Calu3 (cell line): ENCODE data around the gene SPSB1. TPM values are rescaled to one million over a fixed set of nuclear protein-coding genes. Genes with fewer than 3 reads are reported as not detected.
"Not testable (repeated sequence)": the region's sequence is repeated elsewhere in the genome, so short reads cannot be mapped to it uniquely, and the experiment has no call there.

Source experiments
- BruUV-seq: library from RNA; stranded (reverse); fragments of 400-500 nt; replicated peaks from 2 replicates; lab custom pipeline; 2021; lab: Mats Ljungman, UMichigan
- CTCF ChIA-PET: fragments of 300-600 bp; sonication (Branson Sonifier 250); formaldehyde crosslinking; loops from one replicate; lab custom pipeline; 2022; ENCODE audit warnings: antibody characterized with exemption; lab: Charles Lee
- DNase-seq: peaks from one replicate; pipeline ENCODE4 v3.0.0; 2022
- H3K27ac Mint-ChIP-seq: one replicate; pipeline ENCODE4 v1.8.0; 2022; ENCODE audit warnings: mixed read lengths; ENCODE audit not compliant: unreplicated experiment
- H3K27me3 Mint-ChIP-seq: one replicate; pipeline ENCODE4 v1.8.0; 2022; ENCODE audit warnings: mixed read lengths; ENCODE audit not compliant: unreplicated experiment
- H3K36me3 Mint-ChIP-seq: one replicate; pipeline ENCODE4 v1.8.0; 2022; ENCODE audit warnings: mild to moderate bottlenecking, moderate library complexity, mixed read lengths; ENCODE audit not compliant: insufficient read depth, unreplicated experiment
- H3K4me1 Mint-ChIP-seq: one replicate; pipeline ENCODE4 v1.8.0; 2022; ENCODE audit warnings: mild to moderate bottlenecking, low read depth, mixed read lengths; ENCODE audit not compliant: unreplicated experiment
- H3K4me3 Mint-ChIP-seq: one replicate; pipeline ENCODE4 v1.8.0; 2022; ENCODE audit warnings: mild to moderate bottlenecking, low read depth, moderate library complexity, mixed read lengths; ENCODE audit not compliant: unreplicated experiment
- H3K9me3 Mint-ChIP-seq: one replicate; pipeline ENCODE4 v1.8.0; 2022; ENCODE audit warnings: low read depth, mixed read lengths; ENCODE audit not compliant: unreplicated experiment
- CTCF ChIP-seq: fragments of 200-600 bp; IDR thresholded peaks from one replicate; pipeline ENCODE4 v1.8.0; 2022; ENCODE audit warnings: antibody characterized with exemption; ENCODE audit not compliant: unreplicated experiment
- intact Hi-C: fragments of 100-400 bp; cut with micrococcal nuclease; formaldehyde crosslinking; loops from one replicate; pipeline ENCODE4 v1.10.0; 2022; ENCODE audit not compliant: unreplicated experiment
- total RNA-seq: library from RNA; stranded (reverse); gene quantifications from 2 replicates; pipeline ENCODE4 v1.2.3, GENCODE V29; 2022

SPSB1 gene
- total RNA-seq, 1 experiment from 2014 or later, result 4.9 TPM

- peaks cover 14% of the 10 kb centered on the region for H3K27me3 Mint-ChIP-seq
- no peak overlapping the region for H3K27ac Mint-ChIP-seq
- TF ChIP-seq CTCF, result no peak
- intact Hi-C loops, result no loop called here
- CTCF ChIA-PET, result interaction anchor here (0.6 kb wide), 1 partner anchor 234 kb away, joined by 4 read pairs; no protein-coding TSS in a partner anchor
- H3K4me1 Mint-ChIP-seq, result no peaks in the 10 kb centered on the region
- no peaks in the 10 kb centered on the region for H3K9me3 Mint-ChIP-seq
- BruUV-seq, result no TSS peak
- no peak for DNase-seq
- no peaks in the 10 kb centered on the region for H3K36me3 Mint-ChIP-seq
- H3K4me3 Mint-ChIP-seq, result no peak overlapping the region
Observed at GRCh38 chr1:9384128-9384527, 91.4 kb downstream of the SPSB1 start.

DNA sequence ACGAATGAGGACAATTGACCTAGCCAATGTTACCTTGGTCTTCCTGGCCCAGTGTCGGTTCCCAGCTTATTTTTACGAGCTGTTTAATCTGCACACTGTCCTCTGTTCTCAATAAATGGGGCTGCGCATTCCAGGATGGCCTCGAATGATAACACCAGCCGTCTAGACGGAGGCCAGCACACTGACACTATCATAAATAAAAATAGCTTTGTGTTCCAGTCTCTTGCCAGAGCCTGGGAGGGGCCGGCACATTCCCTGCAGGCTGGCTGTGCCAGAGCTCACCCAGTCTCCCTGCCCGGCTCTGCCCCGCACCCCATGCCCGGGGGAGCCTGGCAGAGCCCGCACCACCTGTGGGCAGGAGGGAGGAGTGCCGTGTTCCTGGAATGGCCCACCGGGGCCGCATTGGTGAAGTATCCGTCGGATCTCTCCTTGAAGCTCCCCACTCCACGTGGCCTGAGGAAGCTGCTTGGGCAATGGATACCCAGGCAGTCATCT lies 92.1 kb downstream of the SPSB1 start:
- H3K4me3 Mint-ChIP-seq, result no peak overlapping the region
- no TSS peak for BruUV-seq
- CTCF ChIA-PET, result no interaction called here
- DNase-seq, result no peak
- TF ChIP-seq CTCF, result no peak
- intact Hi-C loops, result no loop called here
- no peaks in the 10 kb centered on the region for H3K9me3 Mint-ChIP-seq
- no peak overlapping the region for H3K27ac Mint-ChIP-seq
- no peaks in the 10 kb centered on the region for H3K36me3 Mint-ChIP-seq
- H3K27me3 Mint-ChIP-seq, result peaks cover 10% of the 10 kb centered on the region
- no peaks in the 10 kb centered on the region for H3K4me1 Mint-ChIP-seq

DNA sequence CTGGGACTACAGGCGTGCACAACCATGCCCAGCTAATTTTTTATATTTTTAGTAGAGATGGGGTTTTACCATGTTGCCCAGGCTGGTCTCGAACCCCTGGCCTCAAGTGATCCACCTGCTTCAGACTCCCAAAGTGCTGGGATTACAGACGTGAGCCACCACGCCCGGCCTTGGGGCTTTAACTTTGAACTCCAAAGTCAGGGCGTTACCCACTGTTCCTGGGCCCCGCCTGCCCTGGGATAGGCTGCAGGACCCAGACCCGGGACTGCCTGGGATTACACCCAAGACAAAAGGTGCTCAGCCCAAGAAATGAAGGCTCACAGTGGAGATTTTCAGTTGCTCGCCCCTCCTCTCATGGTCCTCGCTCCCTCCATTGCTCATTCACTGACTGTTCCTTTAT lies 92.7 kb downstream of the SPSB1 start:
- BruUV-seq, H3K36me3 Mint-ChIP-seq, DNase-seq, H3K4me1 Mint-ChIP-seq, intact Hi-C loops, H3K27ac Mint-ChIP-seq, H3K4me3 Mint-ChIP-seq, CTCF ChIA-PET, H3K9me3 Mint-ChIP-seq: not testable (repeated sequence)
- H3K27me3 Mint-ChIP-seq, result peaks cover 10% of the 10 kb centered on the region

DNA sequence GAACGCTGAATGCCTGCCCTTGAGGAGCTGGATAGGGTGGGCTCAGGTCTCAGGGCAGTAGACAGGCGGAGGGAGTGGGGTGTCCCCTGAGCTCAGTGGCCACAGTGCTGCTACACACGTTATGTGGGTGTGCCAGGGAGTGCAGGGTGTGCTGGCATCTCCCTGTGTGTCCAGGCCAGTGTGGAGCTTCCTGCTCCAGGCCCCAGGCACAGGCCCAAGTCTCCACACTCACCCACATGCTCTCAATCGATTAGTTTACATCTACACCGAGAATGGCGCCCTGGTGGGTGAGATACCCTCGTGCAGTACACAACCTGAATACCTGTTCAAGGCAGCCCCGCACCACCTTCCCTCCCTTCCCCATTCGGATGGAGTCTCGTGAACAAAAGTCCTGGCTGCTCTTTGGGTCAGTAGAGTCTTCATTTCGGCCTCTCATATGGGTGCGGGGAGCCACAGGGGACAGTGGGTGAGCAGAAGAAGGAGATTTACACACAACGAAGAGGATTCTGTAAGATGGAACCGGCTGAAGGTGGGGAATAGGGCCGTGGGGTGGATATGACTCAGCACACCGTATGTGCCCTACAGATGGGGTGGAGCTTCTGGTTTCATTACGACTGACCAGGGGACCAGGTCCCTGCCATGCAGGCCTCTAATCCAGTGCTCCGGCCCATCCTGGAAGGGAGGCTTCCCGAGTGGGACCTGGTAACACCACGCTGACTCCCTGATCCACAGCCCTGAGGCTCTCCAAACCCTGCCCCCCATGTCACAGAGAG lies 93.3 kb downstream of the SPSB1 start:
- CTCF ChIA-PET, result no interaction called here
- no peak for DNase-seq

More for the DNA sequence above, 93.3 kb downstream of the SPSB1 start:
- H3K27ac Mint-ChIP-seq, result no peak overlapping the region
- no peaks in the 10 kb centered on the region for H3K36me3 Mint-ChIP-seq
- H3K27me3 Mint-ChIP-seq, result peaks cover 9% of the 10 kb centered on the region
- TF ChIP-seq CTCF, result no peak
- intact Hi-C loops, result no loop called here
- no peaks in the 10 kb centered on the region for H3K4me1 Mint-ChIP-seq
- BruUV-seq, result no TSS peak
- no peak overlapping the region for H3K4me3 Mint-ChIP-seq
- H3K9me3 Mint-ChIP-seq, result no peaks in the 10 kb centered on the region
